ENCODE data around the gene ZNF562.
A peak's percentile ranks its signal among the peaks of the same experiment; 100 is the strongest.
"Not testable (repeated sequence)": the region's sequence is repeated elsewhere in the genome, so short reads cannot be mapped to it uniquely, and the experiment has no call there.

Gene ZNF562

DNA sequence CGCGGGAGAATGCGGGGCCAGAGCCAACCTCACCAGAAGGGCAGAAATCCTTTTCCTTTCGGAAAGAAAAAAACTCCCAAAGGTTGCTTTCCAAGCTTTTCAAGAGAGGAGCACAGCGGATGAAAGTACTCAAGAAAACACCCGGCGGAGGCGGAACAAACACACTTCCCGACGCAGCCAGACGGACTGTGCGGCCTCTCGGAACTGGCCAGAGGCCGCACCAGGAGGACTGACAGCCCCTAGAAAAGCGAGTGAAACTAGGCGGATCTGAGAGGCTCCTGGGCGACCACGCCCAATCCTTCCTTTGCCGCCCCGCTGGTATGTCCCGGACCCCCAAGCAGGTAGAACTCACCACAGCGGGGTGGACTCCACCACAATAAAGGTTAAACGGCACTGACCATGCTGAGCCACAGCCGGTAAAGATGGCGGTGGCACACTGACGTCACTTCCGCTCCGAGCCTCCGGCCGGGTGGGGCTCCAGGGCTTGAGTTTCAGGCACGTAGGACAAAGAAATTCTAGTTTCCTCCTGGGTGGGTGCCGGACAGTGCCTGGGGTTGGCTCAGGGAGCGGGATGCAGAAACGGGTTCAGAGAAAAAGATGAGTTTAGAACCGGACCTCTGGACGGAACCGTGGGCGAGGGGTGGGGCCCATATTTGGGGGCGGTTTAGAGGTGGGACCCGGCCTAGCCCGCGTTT lies at the start of gene ZNF562:
Gene ZNF562 (minus strand): TSS at position 438 of the 695 bp plus-strand sequence. CDS start 14,356 bp downstream, outside the sequence.
- peak within 1 kb of the TSS; percentile 42 to 97 (median 91) for H3K27ac ChIP-seq

DNA sequence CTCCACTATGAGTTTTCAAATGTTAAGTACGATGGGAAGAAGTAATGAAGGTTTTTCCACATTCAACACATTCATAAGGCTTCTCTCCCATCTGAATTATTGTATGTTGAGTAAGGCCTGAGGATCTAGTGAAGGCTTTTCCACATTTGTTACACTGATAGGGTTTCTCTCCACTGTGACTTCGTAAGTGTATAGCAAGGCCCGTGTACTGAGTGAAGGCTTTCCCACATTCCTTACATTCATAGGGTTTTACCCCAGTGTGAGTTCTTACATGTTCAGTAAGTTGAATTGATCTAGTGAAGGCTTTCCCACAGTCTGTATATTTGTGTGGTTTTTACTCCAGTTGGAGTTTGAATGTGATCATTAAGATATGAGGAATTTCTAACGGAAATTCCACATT lies 49.3 kb upstream of the ZNF562 start:
- no peak overlapping the region for H3K4me3 ChIP-seq
- H3K27ac ChIP-seq = no peak overlapping the region

More for the DNA sequence above, at the start of gene ZNF562:
- H3K4me3 ChIP-seq = peak within 1 kb of the TSS; percentile 54 to 86 (median 69)

DNA sequence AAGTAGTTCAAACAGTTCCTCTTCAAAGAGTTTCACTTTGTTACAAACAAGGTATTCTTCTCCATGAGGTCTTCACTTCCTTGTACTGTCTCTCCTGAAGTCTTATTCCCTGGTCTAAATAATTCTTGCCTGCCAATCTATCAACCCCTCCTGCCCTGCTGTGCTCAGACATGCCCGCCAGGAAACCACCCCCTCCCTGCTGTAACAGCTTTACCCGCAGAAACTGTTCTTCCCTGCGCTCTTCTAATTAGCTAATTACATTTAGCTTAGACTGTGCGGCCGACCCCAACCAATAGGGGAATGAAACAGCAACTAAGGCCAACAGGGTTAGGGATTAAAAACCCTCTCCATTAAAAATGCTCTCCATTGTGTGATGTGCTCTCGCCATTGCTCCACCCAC lies 47.0 kb upstream of the ZNF562 start:
- Histone ChIP-seq H3K4me3 (no peak overlapping the region), H3K27ac (peak overlapping the region in 8 of 21 experiments; percentile 7 to 62 (median 24))

DNA sequence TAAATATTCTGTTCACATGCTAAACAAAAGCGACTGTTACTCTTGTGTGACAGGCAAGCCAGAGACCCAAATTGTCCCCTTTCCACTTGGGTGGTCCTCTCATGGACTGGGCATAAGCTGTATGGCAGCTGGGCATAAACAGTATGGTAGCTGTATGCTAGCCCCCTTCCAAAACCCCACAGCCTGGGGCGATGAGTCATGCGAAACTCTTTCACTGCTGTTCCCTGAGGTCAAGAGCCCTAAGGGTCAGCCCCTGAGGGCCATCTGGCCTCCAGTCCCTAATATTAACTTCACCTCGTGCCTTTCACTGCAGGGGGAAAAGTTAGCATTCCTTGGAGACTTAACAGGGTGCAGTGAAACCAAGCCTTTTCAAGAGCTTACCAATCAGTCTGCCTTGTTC lies 45.6 kb upstream of the ZNF562 start:
- no peak overlapping the region for H3K4me3 ChIP-seq

DNA sequence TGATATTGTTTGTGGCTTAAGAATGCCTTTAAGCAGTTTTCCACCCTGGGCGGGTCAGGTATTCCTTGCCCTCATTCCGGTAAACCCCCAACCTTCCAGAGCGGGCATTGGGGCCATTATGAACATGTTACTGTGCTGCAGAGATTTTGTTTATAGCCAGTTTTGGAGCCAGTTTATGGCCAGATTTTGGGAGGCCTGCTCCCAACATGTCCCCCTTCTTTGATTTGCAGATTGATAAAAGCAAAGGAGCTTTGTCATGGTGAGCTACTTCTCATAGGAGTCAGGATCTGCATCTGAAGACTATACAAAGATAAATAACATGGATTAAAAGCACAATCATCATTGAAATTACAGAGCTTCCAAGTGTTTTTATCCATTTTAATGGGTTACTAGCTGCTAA lies 36.9 kb upstream of the ZNF562 start:
- Histone ChIP-seq H3K4me3 (no peak overlapping the region), H3K27ac (no peak overlapping the region)

More for the DNA sequence above, 45.6 kb upstream of the ZNF562 start:
- no peak overlapping the region for H3K27ac ChIP-seq

DNA sequence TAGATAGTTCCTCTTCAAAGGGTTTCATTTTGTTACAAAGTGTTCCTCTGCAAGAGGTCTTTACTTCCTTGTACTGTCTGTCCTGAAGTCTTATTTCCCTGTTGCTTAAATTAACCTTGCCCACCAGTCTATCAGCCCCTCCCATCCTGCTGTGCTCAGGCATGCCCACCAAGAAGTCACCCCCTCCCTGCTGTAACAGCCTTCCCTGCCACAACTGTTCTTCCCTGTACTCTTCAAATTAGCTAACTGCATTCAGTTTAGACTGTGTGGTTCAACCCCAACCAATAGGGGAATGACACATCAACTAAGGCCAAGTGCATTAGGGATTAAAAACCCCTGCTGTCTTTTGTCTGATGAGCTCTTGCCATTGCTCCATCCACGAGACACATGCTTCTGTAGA lies 34.4 kb upstream of the ZNF562 start:
- Histone ChIP-seq H3K4me3 (no peak overlapping the region), H3K27ac (peak overlapping the region in 3 of 21 experiments; percentile 6 to 57 (median 33))

DNA sequence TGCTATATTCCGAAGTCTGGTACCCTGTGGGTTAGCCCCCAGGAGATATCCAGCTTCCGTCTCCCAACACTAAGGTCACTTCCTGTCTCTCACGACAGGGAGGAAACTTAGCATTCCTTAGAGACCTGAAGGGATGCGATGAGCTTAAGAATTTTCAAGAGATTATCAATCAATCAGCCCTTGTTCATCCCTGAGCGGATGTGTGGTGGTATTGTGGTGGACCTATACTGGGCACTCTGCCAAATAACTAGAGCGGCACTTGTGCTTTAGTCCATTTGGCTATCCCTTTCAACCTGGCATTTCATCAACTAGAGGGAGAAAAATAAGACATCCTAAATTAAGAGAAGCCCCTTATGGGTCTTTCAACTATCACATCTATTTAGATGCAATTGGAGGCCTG lies 30.9 kb upstream of the ZNF562 start:
- H3K27ac ChIP-seq = no peak overlapping the region
- H3K4me3 ChIP-seq = no peak overlapping the region

DNA sequence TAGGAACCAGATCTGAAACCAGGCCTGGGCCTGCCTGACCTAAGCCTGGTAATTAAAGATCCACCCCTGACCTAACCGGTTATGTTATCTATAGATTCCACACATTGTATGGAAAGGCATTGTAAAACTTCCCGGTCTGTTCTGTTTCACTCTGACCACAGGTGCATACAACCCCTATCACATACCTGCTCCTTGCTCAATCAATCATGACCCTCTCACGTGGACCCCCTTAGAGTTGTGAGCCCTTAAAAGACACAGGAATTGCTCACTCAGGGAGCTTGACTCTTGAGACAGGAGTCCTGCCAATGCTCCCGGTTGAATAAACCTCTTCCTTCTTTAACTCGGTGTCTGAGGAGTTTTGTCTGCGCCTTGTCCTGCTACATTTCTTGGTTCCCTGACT lies 27.3 kb upstream of the ZNF562 start:
- no peak overlapping the region for H3K4me3 ChIP-seq
- peak overlapping the region in 2 of 21 experiments; percentile 17 to 28 for H3K27ac ChIP-seq

DNA sequence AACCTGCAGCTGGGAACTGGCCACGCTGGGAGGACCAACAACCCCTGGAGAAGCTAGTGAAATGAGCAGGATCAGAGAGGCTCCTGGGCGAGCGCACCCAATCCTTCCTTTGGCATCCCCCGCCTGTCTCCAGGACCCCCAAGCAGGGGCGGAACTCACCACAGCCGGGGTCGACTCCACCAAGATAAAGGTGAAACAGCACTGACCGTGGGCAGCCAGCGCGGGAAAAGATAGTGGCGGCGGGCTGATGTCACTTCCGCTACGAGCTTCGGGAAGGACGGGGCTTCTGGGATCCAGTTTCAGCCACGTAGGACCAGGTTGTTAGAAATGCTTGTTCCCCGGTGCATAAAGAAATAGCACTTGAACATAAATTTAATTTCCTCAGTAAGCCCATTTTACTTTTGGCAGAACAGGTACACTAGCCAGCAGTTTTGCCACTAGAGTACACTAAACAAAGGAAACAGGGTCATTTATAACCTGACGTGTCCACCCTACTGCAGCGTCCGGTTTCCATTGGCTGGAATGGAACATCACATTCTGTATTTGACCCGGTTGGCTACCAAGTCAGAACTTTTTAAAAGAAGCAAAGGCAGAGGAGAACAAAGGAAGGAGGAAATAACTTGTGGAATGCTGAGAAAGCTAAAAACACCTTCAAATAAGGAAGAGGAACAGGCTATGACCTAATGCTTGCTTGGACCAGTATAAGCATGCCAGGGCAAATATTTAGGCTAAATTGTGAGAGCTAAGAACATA lies 25.5 kb upstream of the ZNF562 start:
- Histone ChIP-seq H3K27ac (peak overlapping the region in 3 of 21 experiments; percentile 24 to 48 (median 37)), H3K4me3 (peak overlapping the region in 1 of 7 experiments; percentile 15)

DNA sequence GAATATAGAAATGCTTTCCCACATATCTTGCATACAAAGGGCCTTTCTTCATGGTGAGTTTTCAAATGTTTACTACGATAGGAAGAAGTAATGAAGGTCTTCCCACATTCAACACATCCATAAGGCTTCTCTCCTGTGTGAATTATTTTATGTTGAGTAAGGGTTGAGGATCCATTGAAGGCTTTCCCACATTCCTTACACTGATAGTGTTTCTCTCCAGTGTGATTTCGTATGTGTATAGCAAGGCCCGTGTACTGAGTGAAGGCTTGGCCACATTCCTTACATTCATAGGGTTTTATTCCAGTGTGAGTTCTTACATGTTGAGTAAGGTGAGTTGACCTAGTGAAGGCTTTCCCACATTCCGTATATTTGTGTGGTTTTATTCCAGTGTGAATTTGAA lies 15.4 kb upstream of the ZNF562 start:
- not testable (repeated sequence) for H3K27ac ChIP-seq, H3K4me3 ChIP-seq

DNA sequence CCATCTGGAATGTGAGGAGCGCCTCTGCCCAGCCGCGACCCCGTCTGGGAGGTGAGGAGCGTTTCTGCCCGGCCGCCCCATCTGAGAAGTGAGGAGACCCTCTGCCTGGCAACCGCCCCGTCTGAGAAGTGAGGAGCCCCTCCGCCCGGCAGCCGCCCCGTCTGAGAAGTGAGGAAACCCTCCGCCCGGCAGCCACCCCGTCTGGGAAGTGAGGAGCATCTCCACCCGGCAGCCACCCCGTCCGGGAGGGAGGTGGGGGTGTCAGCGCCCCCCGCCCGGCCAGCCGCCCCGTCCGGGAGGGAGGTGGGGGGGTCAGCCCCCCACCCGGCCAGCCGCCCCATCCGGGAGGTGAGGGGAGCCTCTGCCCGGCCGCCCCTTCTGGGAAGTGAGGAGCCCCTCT lies 5.1 kb upstream of the ZNF562 start:
- H3K27ac ChIP-seq, H3K4me3 ChIP-seq: not testable (repeated sequence)

DNA sequence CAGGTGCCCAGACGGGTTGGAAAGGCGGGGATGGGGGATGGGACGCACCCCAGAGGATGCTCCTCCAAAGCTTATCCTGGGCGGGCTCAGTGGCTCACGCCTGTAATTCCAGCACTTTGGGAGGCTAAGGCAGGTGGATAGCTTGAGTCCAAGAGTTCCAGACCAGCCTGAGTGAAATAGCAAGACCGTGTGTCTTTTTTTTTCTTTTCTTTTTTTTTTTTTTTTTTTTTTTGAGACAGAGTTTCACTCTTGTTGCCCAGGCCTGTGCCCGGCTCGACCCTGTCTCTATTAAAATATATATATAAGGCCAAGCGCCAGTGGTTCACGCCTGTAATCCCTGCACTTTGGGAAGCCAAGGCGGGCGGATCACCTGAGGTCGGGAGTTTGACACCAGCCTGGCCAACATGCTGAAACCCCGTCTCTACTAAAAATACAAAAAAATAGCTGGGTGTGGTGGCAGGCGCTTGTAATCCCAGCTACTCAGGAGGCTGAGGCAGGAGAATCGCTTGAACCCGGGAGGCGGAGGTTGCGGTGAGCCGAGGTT lies 530 bp upstream of the ZNF562 start:
- Histone ChIP-seq H3K27ac (peak overlapping the region; percentile 42 to 97 (median 91)), H3K4me3 (peak overlapping the region; percentile 54 to 86 (median 69))

DNA sequence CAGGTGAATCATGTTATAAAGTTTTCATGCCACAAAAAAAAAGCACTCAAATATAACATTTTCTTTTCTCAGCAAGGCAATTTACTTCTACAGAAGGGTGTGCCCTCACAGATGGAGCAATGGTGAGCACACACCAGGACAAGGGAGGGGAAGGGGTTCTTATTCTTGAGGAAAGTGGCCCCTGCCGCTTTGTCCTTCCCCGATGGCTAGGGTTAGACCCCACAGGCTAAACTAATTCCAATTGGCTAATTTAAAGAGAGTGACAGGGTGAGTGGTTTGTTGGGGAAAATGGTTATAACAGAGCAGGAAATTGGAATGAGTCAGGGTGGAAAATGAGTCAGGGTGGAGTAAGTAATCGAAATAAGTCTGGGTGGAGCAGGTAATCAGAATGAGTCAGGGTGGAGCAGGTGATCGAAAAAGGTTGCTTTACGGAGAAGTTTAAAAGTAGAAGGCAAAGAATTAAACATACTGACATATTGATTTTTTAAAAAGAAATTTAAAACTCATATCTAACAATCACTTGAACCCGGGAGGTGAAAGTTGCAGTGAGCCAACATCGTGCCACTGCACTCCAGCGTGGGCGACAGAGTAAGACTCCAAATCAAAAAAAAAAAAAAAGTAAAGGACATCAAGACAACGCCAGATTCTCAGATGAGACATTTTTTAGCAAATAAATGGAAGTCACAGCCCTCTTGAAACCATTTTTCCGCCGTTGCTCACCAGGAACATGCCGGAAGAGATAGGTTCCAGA lies 813 bp downstream of the ZNF562 start:
- Histone ChIP-seq H3K27ac (peak overlapping the region; percentile 42 to 97 (median 91)), H3K4me3 (peak overlapping the region; percentile 54 to 86 (median 69))

DNA sequence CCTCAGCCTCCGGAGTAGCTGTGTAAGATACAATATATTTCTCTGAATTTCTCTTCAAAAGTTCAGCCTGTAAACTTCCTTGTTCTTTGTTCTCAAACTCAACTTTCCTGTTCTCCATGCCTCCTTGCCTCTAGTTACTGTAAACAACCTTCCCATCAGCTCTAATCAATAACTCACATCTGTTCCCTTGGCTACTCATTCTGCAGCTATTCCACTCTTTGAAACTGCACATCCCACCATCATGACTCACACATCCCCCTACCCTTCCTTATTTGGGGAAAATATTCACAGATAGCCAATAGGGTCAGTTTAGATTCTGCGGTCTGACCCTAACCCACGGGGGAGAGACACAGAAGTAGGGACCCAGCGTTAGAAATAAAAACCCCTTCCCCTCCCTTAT lies 2.0 kb downstream of the ZNF562 start:
- H3K4me3 ChIP-seq = no peak overlapping the region

DNA sequence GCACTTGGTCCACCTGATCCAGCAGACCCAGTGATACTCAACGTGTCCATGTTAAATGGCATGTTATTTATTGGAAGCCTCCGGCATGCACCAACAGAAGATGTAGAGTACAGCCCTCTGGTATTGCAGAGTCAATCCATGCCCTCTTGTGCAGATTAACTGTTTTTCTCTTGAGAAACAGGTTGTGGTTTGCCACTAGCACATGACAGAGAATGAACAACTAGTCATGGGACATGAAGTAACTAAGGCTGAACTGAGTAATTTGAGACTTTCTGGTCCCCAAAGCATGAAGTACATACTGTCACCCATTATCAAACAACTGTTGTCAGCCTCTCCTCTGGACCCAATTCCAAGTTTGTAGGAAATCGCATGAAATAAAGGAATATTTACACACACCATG lies 3.2 kb downstream of the ZNF562 start:
- Histone ChIP-seq H3K27ac (no peak overlapping the region), H3K4me3 (no peak overlapping the region)

More for the DNA sequence above, 2.0 kb downstream of the ZNF562 start:
- no peak overlapping the region for H3K27ac ChIP-seq

DNA sequence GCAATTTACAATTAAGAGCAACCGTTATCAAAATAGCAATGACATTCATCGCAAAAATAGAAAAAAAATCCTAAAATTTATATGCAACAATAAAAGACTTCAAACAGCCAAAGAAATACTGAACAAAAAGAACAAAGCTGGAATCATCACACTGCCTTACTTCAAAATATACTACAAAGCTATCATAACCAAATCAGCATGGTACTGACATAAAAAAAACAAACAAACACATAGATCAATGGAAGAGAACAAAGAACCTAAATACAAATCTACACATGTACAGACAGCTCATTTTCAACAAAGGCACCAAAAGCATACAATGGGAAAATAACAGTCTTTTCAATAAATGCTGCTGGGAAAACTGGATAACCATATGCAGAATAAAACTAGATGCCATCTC lies 6.4 kb downstream of the ZNF562 start:
- Histone ChIP-seq H3K4me3 (no peak overlapping the region), H3K27ac (no peak overlapping the region)

DNA sequence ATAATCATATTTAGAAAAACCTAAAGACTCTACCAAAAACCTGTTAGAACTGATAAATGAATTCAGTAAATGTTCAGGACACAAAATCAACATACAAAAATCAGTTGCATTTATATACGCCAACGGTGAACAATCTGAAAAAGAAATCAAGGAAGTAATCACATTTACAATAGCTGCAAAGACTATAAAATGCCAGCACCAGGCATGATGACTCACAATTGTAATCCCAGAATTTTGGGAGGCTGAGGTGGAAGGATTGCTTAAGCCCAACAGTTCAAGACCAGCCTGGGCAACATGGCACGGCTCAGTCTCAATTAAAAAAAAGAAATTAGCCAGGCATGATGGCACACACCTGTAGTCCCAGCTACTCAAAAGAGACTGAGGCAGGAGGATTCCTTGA lies 7.0 kb downstream of the ZNF562 start:
- Histone ChIP-seq H3K4me3 (no peak overlapping the region), H3K27ac (no peak overlapping the region)

DNA sequence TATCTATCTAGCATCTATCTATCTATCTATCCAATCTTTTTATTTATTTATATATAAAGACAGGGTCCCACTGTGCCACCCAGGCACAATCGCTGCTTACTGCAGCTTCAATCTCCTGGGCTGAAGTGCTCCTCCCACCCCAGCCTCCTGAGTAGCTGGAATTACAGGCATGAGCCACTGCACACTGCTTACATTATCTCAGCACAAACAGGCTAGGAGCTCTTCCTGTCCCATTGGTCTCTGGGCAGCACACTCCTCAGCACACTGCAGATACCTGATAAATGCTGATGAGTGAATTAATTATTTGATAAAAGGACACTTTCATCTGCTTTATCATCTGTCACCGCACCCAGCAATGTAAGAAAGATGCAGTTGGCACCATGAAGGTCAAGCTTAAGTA lies 16.1 kb downstream of the ZNF562 start:
- H3K27ac ChIP-seq = no peak overlapping the region

DNA sequence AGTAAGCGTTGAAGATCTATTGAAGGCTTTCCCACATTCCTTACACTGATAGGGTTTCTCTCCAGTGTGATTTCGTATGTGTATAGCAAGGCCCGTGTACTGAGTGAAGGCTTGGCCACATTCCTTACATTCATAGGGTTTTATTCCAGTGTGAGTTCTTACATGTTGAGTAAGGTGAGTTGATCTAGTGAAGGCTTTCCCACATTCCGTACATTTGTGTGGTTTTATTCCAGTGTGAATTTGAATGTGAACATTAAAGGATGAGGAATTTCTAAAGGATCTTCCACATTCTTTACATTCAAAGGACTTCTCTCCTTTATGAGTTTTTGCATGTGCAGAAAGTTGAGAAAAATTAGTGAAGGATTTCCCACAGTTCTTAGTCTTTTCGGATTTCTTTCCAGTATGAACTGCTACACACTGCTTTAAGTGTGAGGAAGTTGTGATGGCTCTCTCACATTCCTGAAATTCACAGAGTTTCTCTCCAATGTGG lies 21.8 kb downstream of the ZNF562 start:
- not testable (repeated sequence) for H3K27ac ChIP-seq, H3K4me3 ChIP-seq

More for the DNA sequence above, 16.1 kb downstream of the ZNF562 start:
- H3K4me3 ChIP-seq = no peak overlapping the region

DNA sequence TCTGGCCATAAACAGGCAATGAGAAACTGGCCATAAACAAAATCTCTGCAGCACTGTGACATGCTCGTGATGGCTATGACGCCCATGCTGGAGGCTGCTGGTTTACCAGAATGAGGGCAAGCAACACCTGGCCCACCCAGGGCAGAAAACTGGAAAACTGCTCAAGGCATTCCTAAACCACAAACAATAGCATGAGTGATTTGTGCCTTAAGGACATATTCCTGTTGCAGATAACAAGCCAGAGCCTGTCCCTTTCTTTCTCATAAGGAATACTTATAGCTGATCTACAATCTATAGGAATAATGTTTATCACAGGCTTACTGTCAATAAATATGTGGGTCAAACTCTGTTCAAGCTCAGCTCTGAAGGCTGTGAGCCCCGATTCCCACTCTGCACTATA lies 23.4 kb downstream of the ZNF562 start:
- H3K27ac ChIP-seq, H3K4me3 ChIP-seq: not testable (repeated sequence)
